ENCODE results near the gene DGKI. TPM values are rescaled to one million over a fixed set of nuclear protein-coding genes. Genes with fewer than 3 reads are reported as not detected.

DGKI gene
- total RNA-seq, 1 experiment from 2014 or later = 0.41 TPM

DNA sequence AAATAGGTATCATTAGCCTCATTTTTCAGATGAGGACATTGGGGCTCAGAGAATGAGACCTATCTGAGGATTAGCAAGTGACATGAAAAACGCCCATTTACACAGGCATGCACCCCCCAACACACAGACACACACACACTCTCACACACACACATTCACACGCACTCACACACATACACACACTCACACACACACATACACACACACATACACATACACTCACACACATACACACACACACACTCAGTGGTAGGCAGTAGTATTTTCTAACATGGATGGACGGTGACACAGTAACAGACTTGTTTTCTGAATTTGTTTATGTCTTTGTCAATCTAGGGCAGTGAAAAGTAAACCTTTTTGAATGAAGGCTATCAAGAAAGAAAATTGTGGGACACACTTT is 21.3 kb downstream of the DGKI start:
- DNase-seq = no peak
- no peak overlapping the region for H2AFZ ChIP-seq
- TF ChIP-seq, protein P1, sequence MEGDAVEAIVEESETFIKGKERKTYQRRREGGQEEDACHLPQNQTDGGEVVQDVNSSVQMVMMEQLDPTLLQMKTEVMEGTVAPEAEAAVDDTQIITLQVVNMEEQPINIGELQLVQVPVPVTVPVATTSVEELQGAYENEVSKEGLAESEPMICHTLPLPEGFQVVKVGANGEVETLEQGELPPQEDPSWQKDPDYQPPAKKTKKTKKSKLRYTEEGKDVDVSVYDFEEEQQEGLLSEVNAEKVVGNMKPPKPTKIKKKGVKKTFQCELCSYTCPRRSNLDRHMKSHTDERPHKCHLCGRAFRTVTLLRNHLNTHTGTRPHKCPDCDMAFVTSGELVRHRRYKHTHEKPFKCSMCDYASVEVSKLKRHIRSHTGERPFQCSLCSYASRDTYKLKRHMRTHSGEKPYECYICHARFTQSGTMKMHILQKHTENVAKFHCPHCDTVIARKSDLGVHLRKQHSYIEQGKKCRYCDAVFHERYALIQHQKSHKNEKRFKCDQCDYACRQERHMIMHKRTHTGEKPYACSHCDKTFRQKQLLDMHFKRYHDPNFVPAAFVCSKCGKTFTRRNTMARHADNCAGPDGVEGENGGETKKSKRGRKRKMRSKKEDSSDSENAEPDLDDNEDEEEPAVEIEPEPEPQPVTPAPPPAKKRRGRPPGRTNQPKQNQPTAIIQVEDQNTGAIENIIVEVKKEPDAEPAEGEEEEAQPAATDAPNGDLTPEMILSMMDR (conservative IDR thresholded peaks at IDR 0.05) = no peak
- no peak for TF ChIP-seq EZH2 (IDR thresholded peaks at IDR 0.05; ENCODE audit: low read depth)
- no peaks in the 10 kb centered on the region for H3F3A ChIP-seq (ENCODE audit: insufficient read depth, low read depth)
- H3K36me3 ChIP-seq (ENCODE audit: low read depth) = no peaks in the 10 kb centered on the region
- no peaks in the 10 kb centered on the region for H3K4me1 ChIP-seq (replicated peaks; ENCODE audit: insufficient read depth)
- intact Hi-C loops (cut with micrococcal nuclease; ENCODE audit: unreplicated experiment) = no loop called here
- no peaks in the 10 kb centered on the region for H3K9me3 ChIP-seq (ENCODE audit: insufficient read depth, low read depth)
- H3K27me3 ChIP-seq (ENCODE audit: insufficient read depth, low read depth) = peaks cover 19% of the 10 kb centered on the region; the same call in 1 of the 2 replicates
- no peak overlapping the region for H3K4me2 ChIP-seq
- ChIA-PET POLR2A (ENCODE audit: unreplicated experiment) (no interaction called here), CTCF (no interaction called here)
- no peaks in the 10 kb centered on the region for H4K20me1 ChIP-seq (ENCODE audit: insufficient read depth)
- no TSS peak for BruUV-seq (replicated peaks)
- H3K27ac ChIP-seq = no peak overlapping the region
- H3K79me2 ChIP-seq (ENCODE audit: low read depth) = no peaks in the 10 kb centered on the region
- no peak overlapping the region for H3K4me3 ChIP-seq
- no peaks in the 10 kb centered on the region for H3K9me2 ChIP-seq (ENCODE audit: insufficient read depth)

DNA sequence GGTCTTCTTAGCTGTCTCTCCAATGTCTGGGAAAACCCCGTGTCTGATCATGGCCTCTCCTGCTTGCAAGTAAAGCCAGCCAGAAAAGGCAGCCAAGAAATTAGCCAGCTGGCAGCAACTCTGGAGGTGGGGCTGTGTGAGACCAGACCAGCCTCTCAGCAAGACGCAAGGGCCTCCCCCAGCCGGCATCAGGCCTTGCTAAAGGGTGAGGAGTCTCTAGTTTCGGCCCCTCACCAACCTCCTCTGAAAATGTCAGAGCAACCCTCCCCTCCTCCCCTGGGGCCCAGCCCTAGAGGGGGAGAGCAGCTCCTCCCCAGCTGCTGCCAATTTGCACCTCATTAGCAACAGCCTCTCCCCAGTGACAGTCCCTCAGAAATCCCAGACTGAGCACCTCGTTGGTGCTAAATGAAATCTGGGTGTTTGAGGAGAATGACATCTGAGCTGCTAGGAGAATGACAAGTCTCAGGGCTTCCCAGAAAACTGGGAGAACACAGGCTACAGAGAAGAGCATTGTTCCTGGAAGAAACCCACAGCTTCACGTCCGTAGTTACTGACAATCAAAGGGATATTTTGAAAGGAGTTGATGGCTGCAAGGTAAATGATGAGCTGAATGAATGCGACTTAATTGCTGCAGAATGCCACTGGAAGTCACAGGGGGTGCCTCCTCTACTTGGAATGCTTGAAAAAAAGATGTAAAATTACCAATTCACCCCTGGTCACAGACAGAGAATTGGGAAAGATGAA is 25.9 kb downstream of the DGKI start:
- CTCF ChIA-PET = no interaction called here
- intact Hi-C loops (cut with micrococcal nuclease; ENCODE audit: unreplicated experiment) = no loop called here
- DNase-seq = no peak

DNA sequence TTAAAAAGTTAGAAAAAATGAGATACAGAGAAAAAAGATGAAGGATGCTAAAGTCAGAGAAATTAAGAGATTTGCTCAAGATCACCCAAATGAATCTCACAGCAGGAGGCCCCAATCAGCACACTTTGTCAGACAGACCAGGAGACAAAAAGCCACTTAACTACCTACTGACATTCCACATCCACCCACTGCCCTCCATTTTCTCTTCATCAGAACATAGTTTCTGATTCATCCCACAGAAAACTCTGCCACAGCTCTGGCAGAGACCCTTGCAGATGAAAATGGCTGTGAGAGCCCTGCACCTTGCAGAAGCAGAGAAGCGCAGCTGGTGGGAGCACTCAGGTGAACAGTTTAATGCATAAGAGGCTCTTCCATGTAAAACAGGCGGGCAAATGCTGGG is 26.6 kb downstream of the DGKI start:
- H3K9me2 ChIP-seq (ENCODE audit: insufficient read depth) = no peaks in the 10 kb centered on the region
- H3K9me3 ChIP-seq (ENCODE audit: insufficient read depth, low read depth) = no peaks in the 10 kb centered on the region
- no peaks in the 10 kb centered on the region for H3K36me3 ChIP-seq (ENCODE audit: low read depth)
- ChIA-PET CTCF (no interaction called here), POLR2A (ENCODE audit: unreplicated experiment) (no interaction called here)
- no peak overlapping the region for H3K27ac ChIP-seq
- no peak overlapping the region for H3K4me2 ChIP-seq
- no peak overlapping the region for H3K4me3 ChIP-seq
- no peaks in the 10 kb centered on the region for H3K79me2 ChIP-seq (ENCODE audit: low read depth)
- H3K27me3 ChIP-seq (ENCODE audit: insufficient read depth, low read depth) = peaks cover 11% of the 10 kb centered on the region; the same call in 1 of the 2 replicates
- TF ChIP-seq, protein P1 (conservative IDR thresholded peaks at IDR 0.05) = no peak
- no peak for TF ChIP-seq EZH2 (IDR thresholded peaks at IDR 0.05; ENCODE audit: low read depth)
- H3F3A ChIP-seq (ENCODE audit: insufficient read depth, low read depth) = no peaks in the 10 kb centered on the region
- no TSS peak for BruUV-seq (replicated peaks)
- H4K20me1 ChIP-seq (ENCODE audit: insufficient read depth) = no peaks in the 10 kb centered on the region
- DNase-seq = no peak
- intact Hi-C loops (cut with micrococcal nuclease; ENCODE audit: unreplicated experiment) = no loop called here
- no peaks in the 10 kb centered on the region for H3K4me1 ChIP-seq (replicated peaks; ENCODE audit: insufficient read depth)
- H2AFZ ChIP-seq = no peak overlapping the region

More for the DNA sequence above, 25.9 kb downstream of the DGKI start:
- H3K27ac ChIP-seq = no peak overlapping the region
- H3F3A ChIP-seq (ENCODE audit: insufficient read depth, low read depth) = no peaks in the 10 kb centered on the region
- BruUV-seq (replicated peaks) = no TSS peak
- no peak for TF ChIP-seq EZH2 (IDR thresholded peaks at IDR 0.05; ENCODE audit: low read depth)
- TF ChIP-seq, protein P1 (conservative IDR thresholded peaks at IDR 0.05) = no peak
- no peak overlapping the region for H3K4me2 ChIP-seq
- no peaks in the 10 kb centered on the region for H3K36me3 ChIP-seq (ENCODE audit: low read depth)
- H3K27me3 ChIP-seq (ENCODE audit: insufficient read depth, low read depth) = peaks cover 11% of the 10 kb centered on the region; the same call in 1 of the 2 replicates
- no peaks in the 10 kb centered on the region for H3K4me1 ChIP-seq (replicated peaks; ENCODE audit: insufficient read depth)
- H3K4me3 ChIP-seq = no peak overlapping the region
- H3K79me2 ChIP-seq (ENCODE audit: low read depth) = no peaks in the 10 kb centered on the region
- no peaks in the 10 kb centered on the region for H3K9me2 ChIP-seq (ENCODE audit: insufficient read depth)
- H4K20me1 ChIP-seq (ENCODE audit: insufficient read depth) = no peaks in the 10 kb centered on the region
- H2AFZ ChIP-seq = no peak overlapping the region
- POLR2A ChIA-PET (ENCODE audit: unreplicated experiment) = no interaction called here
- no peaks in the 10 kb centered on the region for H3K9me3 ChIP-seq (ENCODE audit: insufficient read depth, low read depth)
